Measurements from ENCODE around the gene CDC42EP5.

GRCh38 chr19:54521860-54522513 lies 48.9 kb upstream of the CDC42EP5 start:
- TF ChIP-seq CTCF (IDR thresholded peaks at IDR 0.05) (no peak), SP1 (CRISPR knock-in tag; conservative IDR thresholded peaks at IDR 0.05) (no peak), ATF1 (CRISPR knock-in tag; IDR thresholded peaks at IDR 0.05) (no peak)
